Stomach smooth muscle (tissue), 2 donors: Measurements from ENCODE around the gene BANP.
"Not testable (repeated sequence)": the region's sequence is repeated elsewhere in the genome, so short reads cannot be mapped to it uniquely, and the experiment has no call there.

Source experiments
- H3K27ac ChIP-seq: one replicate; pipeline ENCODE4 v1.7.0; 2013; ENCODE audit warnings: mild to moderate bottlenecking, low read length, inconsistent platforms
- H3K27me3 ChIP-seq, 2 donors: one replicate each; pipeline ENCODE4 v1.7.0; 2013; ENCODE audit warnings: low read length in 2 of 2; ENCODE audit not compliant: insufficient read depth in 2 of 2, control insufficient read depth in 1 of 2
- H3K36me3 ChIP-seq, 2 donors: one replicate each; pipeline ENCODE4 v1.7.0; 2013; ENCODE audit warnings: low read length in 2 of 2; ENCODE audit not compliant: control insufficient read depth in 2 of 2, insufficient read depth in 2 of 2
- H3K4me1 ChIP-seq: one replicate; pipeline ENCODE4 v1.7.0; 2013; ENCODE audit warnings: low read length; ENCODE audit not compliant: control insufficient read depth, insufficient read depth
- H3K4me3 ChIP-seq, 2 donors: one replicate each; pipeline ENCODE4 v1.7.0; 2013; ENCODE audit warnings: low read length in 2 of 2
- H3K9ac ChIP-seq, 2 donors: one replicate each; pipeline ENCODE4 v1.7.0; 2013; ENCODE audit warnings: low read length in 2 of 2, mild to moderate bottlenecking in 1 of 2
- H3K9me3 ChIP-seq, 2 donors: one replicate each; pipeline ENCODE4 v1.7.0; 2013; ENCODE audit warnings: low read length in 2 of 2; ENCODE audit not compliant: control insufficient read depth in 2 of 2
- donor health status: healthy.
- donor health status: Pancreatic carcinoma.

The BANP gene

DNA sequence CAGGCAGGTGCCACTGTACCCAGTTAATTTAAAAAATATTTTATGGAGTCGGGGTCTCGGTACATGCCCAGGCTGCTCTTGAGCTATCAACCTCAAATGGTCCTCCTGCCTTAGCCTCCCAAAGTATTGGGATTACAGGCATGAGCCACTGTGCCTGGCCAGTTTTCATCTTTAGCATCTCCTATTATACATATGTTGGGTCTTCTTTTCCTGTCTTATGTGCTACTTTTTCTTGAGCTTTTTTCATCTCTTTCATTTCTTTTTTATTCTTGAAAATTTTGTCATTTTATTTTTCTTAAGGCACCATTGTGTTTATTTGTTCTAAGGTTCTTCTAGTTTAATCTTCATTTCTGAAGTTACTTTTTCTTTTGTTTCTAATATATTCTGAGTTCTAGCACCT, 20.7 kb downstream of the BANP start:
- Histone ChIP-seq H3K27me3 (no peaks in the 10 kb centered on the region), H3K4me1 (peaks cover under 1% of the 10 kb centered on the region), H3K9me3 (peaks cover 0 to 13% of the 10 kb centered on the region in 2 donors), H3K36me3 (peaks cover 2 to 3% of the 10 kb centered on the region in 2 donors), H3K9ac (no peak overlapping the region), H3K4me3 (no peak overlapping the region), H3K27ac (no peak overlapping the region)

- peaks cover 0 to 13% of the 10 kb centered on the region in 2 donors for H3K9me3 ChIP-seq
- no peaks in the 10 kb centered on the region for H3K4me1 ChIP-seq
- no peak overlapping the region for H3K27ac ChIP-seq
- H3K9ac ChIP-seq, result no peak overlapping the region
- H3K4me3 ChIP-seq, result no peak overlapping the region
- peaks cover 3 to 5% of the 10 kb centered on the region in 2 donors for H3K36me3 ChIP-seq
- H3K27me3 ChIP-seq, result no peaks in the 10 kb centered on the region
Observed at GRCh38 chr16:87973717-87974116, 22.5 kb downstream of the BANP start.

DNA sequence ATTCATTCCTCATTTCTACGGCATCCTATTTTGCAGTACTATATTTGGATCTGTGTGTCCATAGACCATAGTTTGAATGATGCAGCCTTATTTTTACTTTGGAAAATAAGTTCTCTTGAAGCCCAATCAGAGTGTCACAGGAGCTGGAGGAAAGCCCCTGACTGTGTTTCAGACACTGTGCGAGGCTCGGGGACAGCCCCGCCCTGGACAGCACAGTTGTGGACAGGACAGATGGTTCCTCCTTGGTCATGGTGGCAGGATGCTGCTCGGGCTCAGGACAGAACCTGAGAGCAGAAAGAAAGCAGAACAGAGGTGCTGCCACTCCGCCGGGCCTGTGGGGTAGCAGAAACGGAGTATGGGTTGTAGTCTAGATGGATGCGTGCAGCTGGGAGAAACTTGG, 22.9 kb downstream of the BANP start:
- peaks cover 3 to 8% of the 10 kb centered on the region in 2 donors for H3K36me3 ChIP-seq
- no peak overlapping the region for H3K9ac ChIP-seq
- no peaks in the 10 kb centered on the region for H3K4me1 ChIP-seq
- no peaks in the 10 kb centered on the region for H3K27me3 ChIP-seq
- peaks cover 0 to 13% of the 10 kb centered on the region in 2 donors for H3K9me3 ChIP-seq
- no peak overlapping the region for H3K4me3 ChIP-seq
- H3K27ac ChIP-seq, result no peak overlapping the region

GRCh38 chr16:87976665-87977064, 25.4 kb downstream of the BANP start:
- Histone ChIP-seq H3K4me1 (no peaks in the 10 kb centered on the region), H3K9ac (no peak overlapping the region), H3K27ac (no peak overlapping the region), H3K27me3 (no peaks in the 10 kb centered on the region), H3K4me3 (no peak overlapping the region), H3K36me3 (peaks cover 0 to 8% of the 10 kb centered on the region in 2 donors), H3K9me3 (peaks cover 0 to 11% of the 10 kb centered on the region in 2 donors)

- H3K36me3 ChIP-seq, result peaks cover 0 to 8% of the 10 kb centered on the region in 2 donors
- no peak overlapping the region for H3K27ac ChIP-seq
- H3K4me1 ChIP-seq, result peaks cover 2% of the 10 kb centered on the region
- no peak overlapping the region for H3K9ac ChIP-seq
- no peaks in the 10 kb centered on the region for H3K27me3 ChIP-seq
- H3K9me3 ChIP-seq, result no peaks in the 10 kb centered on the region
- no peak overlapping the region for H3K4me3 ChIP-seq
Observed at GRCh38 chr16:87978127-87978526, 26.9 kb downstream of the BANP start.

GRCh38 chr16:87979352-87979751, 28.1 kb downstream of the BANP start:
- H3K4me1 ChIP-seq, result peaks cover 4% of the 10 kb centered on the region
- no peak overlapping the region for H3K27ac ChIP-seq
- H3K27me3 ChIP-seq, result no peaks in the 10 kb centered on the region
- H3K9me3 ChIP-seq, result no peaks in the 10 kb centered on the region
- H3K4me3 ChIP-seq, result no peak overlapping the region
- H3K36me3 ChIP-seq, result peaks cover 2 to 8% of the 10 kb centered on the region in 2 donors
- H3K9ac ChIP-seq, result no peak overlapping the region

DNA sequence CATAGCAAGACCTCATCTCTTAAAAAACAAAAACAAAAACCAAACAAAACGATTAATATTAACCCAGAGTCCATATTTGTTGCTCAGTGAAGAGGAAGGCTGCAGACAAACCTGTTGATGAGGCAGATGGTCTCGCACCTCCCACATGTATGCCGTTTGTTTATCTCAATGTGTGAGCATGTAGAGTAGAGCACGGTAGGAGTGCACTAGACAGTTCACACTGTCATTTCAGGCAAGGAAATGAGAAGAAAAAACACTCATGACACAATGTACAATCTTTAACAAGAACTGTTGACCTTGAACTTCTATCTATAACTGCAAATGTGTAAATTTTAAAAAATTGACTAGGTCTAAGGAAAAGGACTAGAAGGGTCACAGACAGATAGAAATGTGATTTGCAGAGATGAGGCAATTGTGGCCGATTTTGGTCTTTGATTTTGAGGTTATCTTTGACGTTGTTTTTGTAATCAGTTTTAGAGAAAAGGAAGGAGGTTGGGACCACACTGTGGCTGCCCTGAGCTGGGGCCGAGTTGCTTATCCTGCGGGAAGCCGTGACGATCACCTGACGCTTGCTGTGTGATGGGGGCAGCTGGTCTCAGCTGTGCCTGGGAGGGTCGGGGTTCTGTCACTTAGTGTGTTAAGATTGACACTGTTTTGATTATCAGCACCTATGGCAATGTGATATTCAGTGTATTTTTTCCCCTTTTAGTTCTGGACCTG, 28.8 kb downstream of the BANP start:
- H3K9ac ChIP-seq, H3K4me3 ChIP-seq, H3K4me1 ChIP-seq, H3K27ac ChIP-seq, H3K27me3 ChIP-seq, H3K9me3 ChIP-seq: not testable (repeated sequence)
- peaks cover 7 to 14% of the 10 kb centered on the region in 2 donors for H3K36me3 ChIP-seq

DNA sequence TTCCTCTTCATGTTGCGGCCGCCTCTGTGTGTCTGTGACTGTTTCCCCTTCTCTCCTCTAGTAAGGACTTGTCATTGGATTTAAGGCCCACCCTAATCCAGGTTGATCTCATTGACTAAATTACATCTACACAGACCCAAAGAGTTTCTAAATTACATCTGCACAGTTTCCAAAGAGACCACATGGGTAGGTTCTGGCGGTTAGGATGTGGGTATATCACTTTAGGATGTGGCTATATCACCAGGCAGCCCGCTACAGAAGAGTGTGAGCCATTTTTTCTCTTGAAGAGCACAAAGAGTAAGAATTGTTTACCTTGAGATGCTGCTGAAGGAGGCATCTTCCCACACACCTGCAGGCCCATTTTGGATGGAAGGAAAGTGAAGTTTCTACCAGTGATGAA, 30.1 kb downstream of the BANP start:
- not testable (repeated sequence) for H3K9ac ChIP-seq, H3K27me3 ChIP-seq, H3K9me3 ChIP-seq, H3K4me3 ChIP-seq, H3K4me1 ChIP-seq, H3K27ac ChIP-seq
- H3K36me3 ChIP-seq, result peaks cover 9 to 13% of the 10 kb centered on the region in 2 donors

DNA sequence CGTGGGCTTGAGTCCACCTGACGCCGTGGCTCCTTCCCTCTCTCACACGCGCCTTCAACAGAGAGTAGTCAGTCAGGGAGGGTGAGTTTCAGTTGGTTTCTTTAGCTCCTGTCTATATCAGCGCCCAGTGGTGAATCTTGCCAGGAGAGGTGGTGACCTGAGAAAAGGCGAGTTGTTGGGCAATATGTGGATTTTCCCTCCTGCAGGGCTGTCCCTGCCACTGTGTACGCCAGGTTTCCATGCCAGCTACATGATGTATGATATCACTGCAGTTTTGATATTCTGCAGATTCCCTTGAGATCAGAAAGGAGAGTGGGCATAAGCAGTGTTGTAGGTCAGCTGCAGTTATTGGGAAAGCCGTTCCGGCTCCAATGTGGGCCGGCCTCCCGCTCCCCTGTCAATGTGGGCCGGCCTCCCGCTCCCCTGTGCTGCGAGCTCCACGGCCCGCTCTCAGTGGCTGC, 31.4 kb downstream of the BANP start:
- Histone ChIP-seq H3K27ac (no peak overlapping the region), H3K9me3 (no peaks in the 10 kb centered on the region), H3K9ac (no peak overlapping the region), H3K4me3 (no peak overlapping the region), H3K4me1 (peaks cover 4% of the 10 kb centered on the region), H3K36me3 (peaks cover 9 to 13% of the 10 kb centered on the region in 2 donors), H3K27me3 (no peaks in the 10 kb centered on the region)

DNA sequence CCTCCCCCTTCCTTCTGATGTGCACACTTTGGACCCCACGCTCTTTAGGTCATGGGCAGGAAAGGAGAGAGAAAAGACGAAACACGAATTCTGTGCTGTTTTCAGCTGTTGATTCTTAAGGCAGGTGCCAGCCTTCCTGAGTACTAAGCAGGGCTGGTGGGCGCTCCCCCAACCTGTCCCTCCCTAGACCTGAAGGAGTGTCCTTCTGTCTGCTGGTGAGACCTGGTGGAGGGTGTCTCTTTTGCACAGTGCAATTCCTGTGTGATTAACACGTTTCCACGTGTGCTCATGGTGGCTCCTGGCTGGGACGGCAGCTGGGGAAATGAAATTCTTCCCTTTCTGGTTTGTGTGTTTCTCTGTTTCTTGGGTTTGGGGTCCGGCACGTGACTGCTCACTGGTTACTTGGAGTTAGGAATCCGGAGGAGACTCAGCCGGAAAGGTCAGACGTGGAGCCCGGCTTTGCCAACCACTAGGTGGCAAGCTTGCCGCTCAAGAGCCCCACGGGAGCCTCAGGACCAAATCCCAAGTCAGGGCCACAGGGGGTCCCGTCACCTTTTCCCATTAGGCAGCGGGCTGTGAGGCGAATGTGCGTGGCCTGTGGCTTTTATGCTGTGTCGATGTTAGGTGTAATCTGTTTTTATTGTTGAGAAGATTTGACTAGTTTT, 32.0 kb downstream of the BANP start:
- H3K9me3 ChIP-seq, H3K4me3 ChIP-seq, H3K9ac ChIP-seq, H3K4me1 ChIP-seq, H3K27ac ChIP-seq, H3K27me3 ChIP-seq: not testable (repeated sequence)
- peaks cover 9 to 13% of the 10 kb centered on the region in 2 donors for H3K36me3 ChIP-seq

GRCh38 chr16:87983737-87984097, 32.5 kb downstream of the BANP start:
- H3K9me3 ChIP-seq, H3K27me3 ChIP-seq, H3K4me3 ChIP-seq, H3K27ac ChIP-seq, H3K4me1 ChIP-seq, H3K9ac ChIP-seq: not testable (repeated sequence)
- peaks cover 9 to 11% of the 10 kb centered on the region in 2 donors for H3K36me3 ChIP-seq
